Non-pigmented ciliary epithelial cell (primary cell): ENCODE measurements around the gene PSMB2.

Experiments used
- DNase-seq: peaks from one replicate; pipeline ENCODE4 v3.0.0-alpha.2; 2010; ENCODE audit warnings: low read depth

PSMB2 gene

GRCh38 chr1:35572296-35572695 is 69.0 kb downstream of the PSMB2 start:
- no peak for DNase-seq

- no peak for DNase-seq
Measured at GRCh38 chr1:35571263-35571662, 70.1 kb downstream of the PSMB2 start.

- no peak for DNase-seq
Measured at GRCh38 chr1:35570589-35571137, 70.7 kb downstream of the PSMB2 start.

GRCh38 chr1:35569936-35570335 is 71.4 kb downstream of the PSMB2 start:
- no peak for DNase-seq

- no peak for DNase-seq
Measured at GRCh38 chr1:35568975-35569395, 72.3 kb downstream of the PSMB2 start.

GRCh38 chr1:35567947-35568558 is 73.3 kb downstream of the PSMB2 start:
- DNase-seq = no peak

- DNase-seq = no peak
Measured at GRCh38 chr1:35565742-35566133, 75.6 kb downstream of the PSMB2 start.

GRCh38 chr1:35564884-35565741 is 76.2 kb downstream of the PSMB2 start:
- no peak for DNase-seq

GRCh38 chr1:35564037-35564883 is 77.1 kb downstream of the PSMB2 start:
- no peak for DNase-seq

- no peak for DNase-seq
Measured at GRCh38 chr1:35563166-35563565, 78.2 kb downstream of the PSMB2 start.

GRCh38 chr1:35561972-35562680 is 79.2 kb downstream of the PSMB2 start:
- no peak for DNase-seq

GRCh38 chr1:35561297-35561971 is 79.9 kb downstream of the PSMB2 start:
- DNase-seq = no peak

- no peak for DNase-seq
Measured at GRCh38 chr1:35560256-35561225, 80.8 kb downstream of the PSMB2 start.

GRCh38 chr1:35559317-35559944 is 81.9 kb downstream of the PSMB2 start:
- DNase-seq = no peak

- DNase-seq = no peak
Measured at GRCh38 chr1:35558374-35559316, 82.7 kb downstream of the PSMB2 start.

GRCh38 chr1:35557611-35558373 is 83.5 kb downstream of the PSMB2 start, which contains the start of gene NCDN:
Gene NCDN, plus strand, starts transcription at chr1:35557799. Its CDS starts 392 bp downstream, at chr1:35558191.
- peak; percentile 92 for DNase-seq

GRCh38 chr1:35557118-35557610 is 84.2 kb downstream of the PSMB2 start, which contains the start of gene KIAA0319L:
Gene KIAA0319L, minus strand, starts transcription at chr1:35557403. Its CDS starts 2,912 bp downstream, at chr1:35554491.
- no peak for DNase-seq
